Spinal cord (tissue), 10 donors: ENCODE measurements around the gene RBPMS2. TPM values are rescaled to one million over a fixed set of nuclear protein-coding genes. Genes with fewer than 3 reads are reported as not detected.

Experiments
- DNase-seq, 6 donors: peaks; one replicate each; pipeline versions ENCODE4 v3.0.0 to v3.0.0-alpha.2; 2013 to 2015; ENCODE audit warnings: low spot score in 6 of 6, low read depth in 4 of 6
- H3K27ac ChIP-seq: one replicate; pipeline ENCODE4 v1.5.1; 2013; ENCODE audit warnings: low read depth, low read length, control low read depth
- H3K27me3 ChIP-seq: one replicate; pipeline ENCODE4 v1.6.1; 2013; ENCODE audit warnings: low read length; ENCODE audit not compliant: control insufficient read depth, insufficient read depth
- H3K36me3 ChIP-seq: one replicate; pipeline ENCODE4 v1.6.1; 2013; ENCODE audit warnings: low read length; ENCODE audit not compliant: control insufficient read depth, insufficient read depth
- H3K4me1 ChIP-seq: one replicate; pipeline ENCODE4 v1.6.1; 2013; ENCODE audit warnings: low read length; ENCODE audit not compliant: control insufficient read depth, insufficient read depth
- H3K4me3 ChIP-seq: one replicate; pipeline ENCODE4 v1.5.1; 2013; ENCODE audit warnings: low read depth, low read length, control low read depth
- H3K9me3 ChIP-seq: one replicate; pipeline ENCODE4 v1.6.1; 2013; ENCODE audit warnings: low read length; ENCODE audit not compliant: control insufficient read depth, insufficient read depth
- WGBS: methylation state at CpG from one replicate; pipeline ENCODE4 v1.1.5; 2013; ENCODE audit warnings: missing lambda C conversion rate; ENCODE audit not compliant: insufficient coverage; 5-methylcytosine and 5-hydroxymethylcytosine counted together
- polyA plus RNA-seq, 2 donors: library from polyadenylated mRNA; unstranded; fragments of 120-200 nt; gene quantifications; one replicate each; pipeline ENCODE4 v1.2.1, GENCODE V29; 2013; ENCODE audit not compliant: insufficient read length in 2 of 2
- total RNA-seq, 2 donors: library from RNA; depleted of rRNA in 1 of 2; stranded (reverse); fragments of 120-200 nt in 1 of 2; fragments of >200 nt in 1 of 2; gene quantifications; one replicate each; pipeline versions ENCODE4 v1.2.3 to v1.2.4, GENCODE V29; 2013 to 2014
- donor health status: healthy.

RBPMS2 gene
- total and polyA plus RNA-seq, 4 donors = 0.30 to 6.3 (median 2.6) TPM

DNA sequence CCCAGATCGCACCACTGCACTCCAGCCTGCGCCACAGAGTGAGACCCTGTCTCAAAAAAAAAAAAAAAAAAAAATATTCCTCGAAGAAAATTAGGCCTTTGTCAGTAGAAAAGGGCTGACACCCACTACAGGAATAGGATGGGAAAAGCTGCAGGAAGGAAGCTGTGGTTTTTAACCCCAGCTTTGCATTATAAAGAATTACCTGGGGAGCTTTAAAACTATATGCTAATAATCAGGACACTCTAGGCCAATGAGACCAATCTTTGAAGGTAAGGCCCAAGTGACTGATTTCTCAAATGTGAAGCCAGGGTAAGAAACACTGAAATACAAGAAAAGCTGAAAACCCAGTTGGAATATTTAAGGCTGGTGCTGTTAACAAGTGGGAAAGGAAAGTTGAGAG, 74.3 kb downstream of the RBPMS2 start:
- H3K4me3 ChIP-seq = peak overlapping the region; percentile 84
- H3K27me3 ChIP-seq = no peaks in the 10 kb centered on the region
- no CpG with 5 or more reads among the region's 3 CpGs for WGBS
- peaks cover 39% of the 10 kb centered on the region for H3K4me1 ChIP-seq
- H3K36me3 ChIP-seq = peaks cover 6% of the 10 kb centered on the region
- H3K27ac ChIP-seq = peak overlapping the region; percentile 75
- no peaks in the 10 kb centered on the region for H3K9me3 ChIP-seq
- no peak for DNase-seq

GRCh38 chr15:64699751-64700388, 75.5 kb downstream of the RBPMS2 start:
- peak in 2 of 6 donors; percentile 36 to 63 for DNase-seq
- H3K4me3 ChIP-seq = peak overlapping the region; percentile 84
- peaks cover 6% of the 10 kb centered on the region for H3K36me3 ChIP-seq
- H3K27ac ChIP-seq = peak overlapping the region; percentile 75
- WGBS = 6% methylated on average over 3 of the region's 7 CpGs
- H3K9me3 ChIP-seq = no peaks in the 10 kb centered on the region
- peaks cover 44% of the 10 kb centered on the region for H3K4me1 ChIP-seq
- no peaks in the 10 kb centered on the region for H3K27me3 ChIP-seq

DNA sequence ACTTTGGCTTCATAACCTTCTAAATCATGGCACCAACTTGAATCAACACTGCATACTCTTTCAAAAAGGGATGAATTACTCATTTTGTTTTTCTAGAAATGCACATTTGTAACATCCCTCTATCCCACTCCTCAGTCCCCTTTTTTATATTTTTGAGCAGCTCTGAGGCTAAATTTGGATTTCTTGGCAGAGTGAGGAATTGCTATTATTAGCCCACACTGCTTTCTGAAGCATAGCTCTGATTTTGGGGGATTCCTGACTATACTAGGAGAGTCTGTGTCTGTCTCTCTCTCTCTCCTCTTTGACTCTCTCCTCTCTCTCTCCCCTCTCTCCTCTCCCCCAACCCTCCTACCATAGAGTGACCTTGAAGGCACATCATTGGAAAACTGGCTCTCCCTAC, 76.6 kb downstream of the RBPMS2 start:
- Histone ChIP-seq H3K27ac (peak overlapping the region; percentile 75), H3K36me3 (peaks cover 6% of the 10 kb centered on the region), H3K27me3 (no peaks in the 10 kb centered on the region), H3K4me1 (peaks cover 51% of the 10 kb centered on the region), H3K4me3 (no peak overlapping the region), H3K9me3 (no peaks in the 10 kb centered on the region)
- DNase-seq = peak in 1 of 6 donors; percentile 71

DNA sequence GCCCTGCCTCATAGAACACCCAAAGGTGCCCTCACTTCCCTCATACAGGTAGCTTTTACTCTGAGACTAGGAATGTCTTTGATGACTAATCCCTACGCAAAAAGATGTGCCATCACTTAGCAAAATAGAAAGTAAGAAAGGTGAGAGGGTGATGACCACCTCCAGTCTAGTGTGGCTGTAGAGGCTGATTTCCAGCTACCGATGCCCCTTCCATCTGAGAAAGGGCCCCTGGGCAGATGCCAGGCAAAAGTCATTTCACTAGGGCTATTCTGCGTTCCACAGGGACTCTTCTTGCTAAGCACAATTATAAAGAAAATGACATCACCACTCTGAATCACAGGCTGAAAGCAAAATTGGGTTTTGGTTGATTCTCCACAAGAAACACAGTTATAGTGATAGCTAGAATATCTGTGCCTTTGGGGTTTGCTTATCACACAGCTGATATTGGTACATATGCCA, 77.4 kb downstream of the RBPMS2 start:
- H3K27me3 ChIP-seq = no peaks in the 10 kb centered on the region
- 26% methylated on average over 2 of the region's 3 CpGs for WGBS
- H3K4me1 ChIP-seq = peaks cover 47% of the 10 kb centered on the region
- peaks cover 10% of the 10 kb centered on the region for H3K36me3 ChIP-seq
- no peak overlapping the region for H3K4me3 ChIP-seq
- H3K27ac ChIP-seq = no peak overlapping the region
- DNase-seq = peak in 1 of 6 donors; percentile 40
- H3K9me3 ChIP-seq = no peaks in the 10 kb centered on the region

DNA sequence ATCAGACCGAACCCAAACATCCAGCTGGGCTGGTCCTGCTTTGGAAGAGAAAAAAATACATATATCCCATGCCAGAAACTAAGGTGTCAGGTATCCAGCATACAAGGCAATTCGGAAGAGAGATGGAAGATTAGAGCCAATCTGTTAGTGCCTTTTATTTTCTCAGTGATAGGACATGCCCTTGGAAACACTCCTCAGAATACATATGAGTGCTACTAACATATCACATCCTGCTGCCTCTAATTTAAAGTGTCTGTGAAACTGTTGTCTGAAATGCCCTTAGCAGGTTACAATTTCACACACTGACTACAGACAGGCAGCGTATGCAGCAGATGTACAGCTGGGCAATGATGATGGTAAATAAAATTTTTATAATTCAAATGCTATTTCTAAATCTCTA, 78.9 kb downstream of the RBPMS2 start:
- Histone ChIP-seq H3K9me3 (no peaks in the 10 kb centered on the region), H3K4me3 (no peak overlapping the region), H3K27ac (no peak overlapping the region), H3K4me1 (peaks cover 55% of the 10 kb centered on the region), H3K36me3 (peaks cover 18% of the 10 kb centered on the region), H3K27me3 (no peaks in the 10 kb centered on the region)
- no CpG with 5 or more reads among the region's 3 CpGs for WGBS
- DNase-seq = peak in 1 of 6 donors; percentile 75

DNA sequence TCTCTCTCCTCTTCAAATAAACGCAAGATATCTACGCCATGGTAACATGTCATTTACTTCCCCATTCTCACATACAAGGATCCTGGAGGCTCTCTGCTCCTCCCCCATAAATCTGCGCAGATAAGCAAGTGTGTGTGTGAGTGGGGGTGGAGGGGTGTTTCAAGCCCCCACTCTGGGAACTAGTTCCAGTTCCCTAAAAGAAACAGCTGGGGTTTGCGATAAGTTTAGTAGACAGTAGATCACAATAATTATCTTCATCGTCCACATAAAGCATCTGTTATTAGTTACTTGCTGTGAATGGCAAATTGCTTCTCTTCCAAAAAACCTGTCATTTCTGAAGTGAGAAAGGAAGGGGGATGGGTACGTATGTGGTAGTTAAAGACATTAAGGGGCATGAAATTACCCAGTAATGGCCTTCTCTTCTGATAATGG, 79.8 kb downstream of the RBPMS2 start:
- no peak overlapping the region for H3K27ac ChIP-seq
- WGBS = no CpG with 5 or more reads among the region's 6 CpGs
- H3K9me3 ChIP-seq = no peaks in the 10 kb centered on the region
- H3K36me3 ChIP-seq = peaks cover 26% of the 10 kb centered on the region
- peak in 2 of 6 donors; percentile 58 to 94 for DNase-seq
- peaks cover 54% of the 10 kb centered on the region for H3K4me1 ChIP-seq
- H3K27me3 ChIP-seq = no peaks in the 10 kb centered on the region
- H3K4me3 ChIP-seq = no peak overlapping the region

DNA sequence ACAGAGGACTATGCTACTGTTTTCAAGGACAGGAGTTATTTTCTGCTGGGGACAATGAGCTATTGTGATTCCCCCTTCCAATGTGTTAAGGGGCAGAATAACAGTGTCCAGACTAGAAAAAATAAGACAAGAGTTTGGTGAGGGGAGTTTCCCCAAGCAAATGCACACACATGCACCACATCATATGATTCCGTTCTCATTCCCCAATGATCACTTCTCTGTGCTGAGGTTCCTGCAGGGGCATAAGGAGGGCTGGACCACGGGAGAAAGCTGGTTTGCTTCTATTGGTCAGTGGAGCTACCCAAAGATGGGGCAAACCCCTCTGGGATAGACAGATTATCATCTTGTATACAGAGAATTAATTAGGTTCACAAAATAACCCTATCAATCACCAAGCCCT, 80.6 kb downstream of the RBPMS2 start:
- Histone ChIP-seq H3K27me3 (no peaks in the 10 kb centered on the region), H3K27ac (no peak overlapping the region), H3K4me1 (peaks cover 46% of the 10 kb centered on the region), H3K4me3 (no peak overlapping the region), H3K36me3 (peaks cover 28% of the 10 kb centered on the region), H3K9me3 (no peaks in the 10 kb centered on the region)
- DNase-seq = peak in 1 of 6 donors; percentile 31
- no CpG with 5 or more reads among the region's 2 CpGs for WGBS

DNA sequence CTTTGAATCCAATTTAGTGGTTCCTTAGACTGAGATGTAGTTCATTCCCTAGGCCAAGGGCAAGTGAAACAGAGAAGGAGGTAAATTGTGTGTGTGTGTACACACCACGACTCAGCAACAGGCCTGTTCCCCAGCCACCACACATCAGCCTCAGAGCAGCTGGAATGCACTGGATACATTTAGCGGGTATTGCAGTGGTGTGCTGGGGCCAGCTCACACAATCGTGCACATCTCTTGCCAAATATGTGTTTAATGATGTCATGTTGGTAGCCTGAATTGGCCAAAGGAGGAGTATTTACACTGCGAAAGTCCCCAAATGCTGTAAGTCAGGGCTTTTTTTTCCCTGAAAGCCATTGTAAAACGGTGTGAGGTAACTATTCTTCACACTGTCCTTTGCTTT, 82.3 kb downstream of the RBPMS2 start:
- peaks cover 40% of the 10 kb centered on the region for H3K4me1 ChIP-seq
- no peak overlapping the region for H3K4me3 ChIP-seq
- H3K27me3 ChIP-seq = no peaks in the 10 kb centered on the region
- H3K36me3 ChIP-seq = peaks cover 44% of the 10 kb centered on the region
- H3K9me3 ChIP-seq = no peaks in the 10 kb centered on the region
- WGBS = 17% methylated on average over 2 of the region's 5 CpGs
- no peak overlapping the region for H3K27ac ChIP-seq
- DNase-seq = peak in 1 of 6 donors; percentile 65

GRCh38 chr15:64691896-64692565, 83.4 kb downstream of the RBPMS2 start:
- Histone ChIP-seq H3K4me3 (no peak overlapping the region), H3K9me3 (no peaks in the 10 kb centered on the region), H3K4me1 (peaks cover 43% of the 10 kb centered on the region), H3K36me3 (peaks cover 47% of the 10 kb centered on the region), H3K27ac (no peak overlapping the region), H3K27me3 (no peaks in the 10 kb centered on the region)
- 80% methylated on average over 5 of the region's 9 CpGs for WGBS
- DNase-seq = no peak
